WTC11 (cell line): ENCODE data around the gene GLT1D1.

ENCODE experiments used
- ELF4 ChIP-seq: sonication (generic); formaldehyde crosslinking; IDR thresholded peaks from 2 replicates; pipeline ENCODE4 v1.8.1; 2022; ENCODE audit warnings: low read depth, mild to moderate bottlenecking, moderate library complexity, missing genetic modification reagents
- FOXK1 ChIP-seq: sonication (generic); formaldehyde crosslinking; IDR thresholded peaks from 2 replicates; pipeline ENCODE4 v1.8.0; 2022; ENCODE audit warnings: mild to moderate bottlenecking, moderate library complexity, missing genetic modification reagents
- JAZF1 ChIP-seq: fragments of 250-450 bp; sonication (Bioruptor Pico); IDR thresholded peaks from 2 replicates; pipeline ENCODE4 v1.9.0; 2021; ENCODE audit warnings: moderate library complexity, mild to moderate bottlenecking, inconsistent platforms
- JUN ChIP-seq: sonication (generic); formaldehyde crosslinking; IDR thresholded peaks from 2 replicates; pipeline ENCODE4 v1.8.0; 2023; ENCODE audit warnings: mild to moderate bottlenecking, missing genetic modification reagents
- KAT7 ChIP-seq: sonication (generic); formaldehyde crosslinking; IDR thresholded peaks from 2 replicates; pipeline ENCODE4 v1.8.1; 2023; ENCODE audit warnings: missing genetic modification reagents, mild to moderate bottlenecking, borderline replicate concordance
- NFE2L1 ChIP-seq: sonication (generic); formaldehyde crosslinking; IDR thresholded peaks from 2 replicates; pipeline ENCODE4 v1.8.1; 2023; ENCODE audit warnings: missing genetic modification reagents
- NR3C1 ChIP-seq: sonication (generic); formaldehyde crosslinking; conservative IDR thresholded peaks from 2 replicates; pipeline ENCODE4 v1.8.1; 2023; ENCODE audit warnings: low read depth, mild to moderate bottlenecking, missing genetic modification reagents
- ZNF232 ChIP-seq: sonication (generic); formaldehyde crosslinking; IDR thresholded peaks from 2 replicates; pipeline ENCODE4 v1.8.0; 2022; ENCODE audit warnings: mild to moderate bottlenecking, missing genetic modification reagents
- TF ChIP-seq, protein P1 (sequence below): fragments of 200-600 bp; IDR thresholded peaks from 2 replicates; pipeline ENCODE4 v1.8.0; 2022; ENCODE audit warnings: antibody characterized with exemption
- TF ChIP-seq, protein P2 (sequence below): sonication (generic); formaldehyde crosslinking; IDR thresholded peaks from 2 replicates; pipeline ENCODE4 v1.8.1; 2023; ENCODE audit warnings: mild to moderate bottlenecking, missing genetic modification reagents, borderline replicate concordance
- TF ChIP-seq, protein P3 (sequence below): sonication (generic); formaldehyde crosslinking; IDR thresholded peaks from 2 replicates; pipeline ENCODE4 v1.8.0; 2022; ENCODE audit warnings: mild to moderate bottlenecking, missing genetic modification reagents
- TF ChIP-seq, protein P4 (sequence below): sonication (generic); formaldehyde crosslinking; IDR thresholded peaks from 2 replicates; pipeline ENCODE4 v1.8.0; 2022; ENCODE audit warnings: mild to moderate bottlenecking, missing genetic modification reagents
- TF ChIP-seq, protein P5 (sequence below): sonication (generic); formaldehyde crosslinking; IDR thresholded peaks from 2 replicates; pipeline ENCODE4 v1.8.1; 2023; ENCODE audit warnings: mild to moderate bottlenecking, moderate library complexity, missing genetic modification reagents

DNA sequence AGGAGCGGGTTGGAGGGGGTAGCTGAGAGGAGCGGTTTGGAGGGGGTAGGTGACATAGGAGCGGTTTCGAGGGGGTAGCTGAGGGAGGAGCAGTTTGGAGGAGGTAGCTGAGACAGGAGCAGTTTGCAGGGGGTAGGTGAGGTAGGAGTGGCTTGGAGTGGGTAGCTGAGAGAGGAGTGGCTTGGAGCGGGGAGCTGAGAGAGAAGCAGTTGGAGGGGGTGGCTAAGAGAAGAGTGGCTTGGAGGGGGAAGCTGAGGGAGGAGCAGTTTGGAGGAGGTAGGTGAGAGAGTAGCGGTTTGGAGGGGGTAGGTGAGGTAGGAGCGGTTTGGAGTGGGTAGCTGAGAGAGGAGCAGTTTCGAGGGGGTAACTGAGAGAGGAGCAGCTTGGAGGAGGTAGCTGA lies 152.1 kb downstream of the GLT1D1 start:
- no peak for TF ChIP-seq JUN (CRISPR knock-in tag)
- TF ChIP-seq, protein P1, sequence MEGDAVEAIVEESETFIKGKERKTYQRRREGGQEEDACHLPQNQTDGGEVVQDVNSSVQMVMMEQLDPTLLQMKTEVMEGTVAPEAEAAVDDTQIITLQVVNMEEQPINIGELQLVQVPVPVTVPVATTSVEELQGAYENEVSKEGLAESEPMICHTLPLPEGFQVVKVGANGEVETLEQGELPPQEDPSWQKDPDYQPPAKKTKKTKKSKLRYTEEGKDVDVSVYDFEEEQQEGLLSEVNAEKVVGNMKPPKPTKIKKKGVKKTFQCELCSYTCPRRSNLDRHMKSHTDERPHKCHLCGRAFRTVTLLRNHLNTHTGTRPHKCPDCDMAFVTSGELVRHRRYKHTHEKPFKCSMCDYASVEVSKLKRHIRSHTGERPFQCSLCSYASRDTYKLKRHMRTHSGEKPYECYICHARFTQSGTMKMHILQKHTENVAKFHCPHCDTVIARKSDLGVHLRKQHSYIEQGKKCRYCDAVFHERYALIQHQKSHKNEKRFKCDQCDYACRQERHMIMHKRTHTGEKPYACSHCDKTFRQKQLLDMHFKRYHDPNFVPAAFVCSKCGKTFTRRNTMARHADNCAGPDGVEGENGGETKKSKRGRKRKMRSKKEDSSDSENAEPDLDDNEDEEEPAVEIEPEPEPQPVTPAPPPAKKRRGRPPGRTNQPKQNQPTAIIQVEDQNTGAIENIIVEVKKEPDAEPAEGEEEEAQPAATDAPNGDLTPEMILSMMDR: no peak
- no peak for TF ChIP-seq FOXK1 (CRISPR knock-in tag)
- no peak for TF ChIP-seq ZNF232 (CRISPR knock-in tag)
- TF ChIP-seq, protein P2, sequence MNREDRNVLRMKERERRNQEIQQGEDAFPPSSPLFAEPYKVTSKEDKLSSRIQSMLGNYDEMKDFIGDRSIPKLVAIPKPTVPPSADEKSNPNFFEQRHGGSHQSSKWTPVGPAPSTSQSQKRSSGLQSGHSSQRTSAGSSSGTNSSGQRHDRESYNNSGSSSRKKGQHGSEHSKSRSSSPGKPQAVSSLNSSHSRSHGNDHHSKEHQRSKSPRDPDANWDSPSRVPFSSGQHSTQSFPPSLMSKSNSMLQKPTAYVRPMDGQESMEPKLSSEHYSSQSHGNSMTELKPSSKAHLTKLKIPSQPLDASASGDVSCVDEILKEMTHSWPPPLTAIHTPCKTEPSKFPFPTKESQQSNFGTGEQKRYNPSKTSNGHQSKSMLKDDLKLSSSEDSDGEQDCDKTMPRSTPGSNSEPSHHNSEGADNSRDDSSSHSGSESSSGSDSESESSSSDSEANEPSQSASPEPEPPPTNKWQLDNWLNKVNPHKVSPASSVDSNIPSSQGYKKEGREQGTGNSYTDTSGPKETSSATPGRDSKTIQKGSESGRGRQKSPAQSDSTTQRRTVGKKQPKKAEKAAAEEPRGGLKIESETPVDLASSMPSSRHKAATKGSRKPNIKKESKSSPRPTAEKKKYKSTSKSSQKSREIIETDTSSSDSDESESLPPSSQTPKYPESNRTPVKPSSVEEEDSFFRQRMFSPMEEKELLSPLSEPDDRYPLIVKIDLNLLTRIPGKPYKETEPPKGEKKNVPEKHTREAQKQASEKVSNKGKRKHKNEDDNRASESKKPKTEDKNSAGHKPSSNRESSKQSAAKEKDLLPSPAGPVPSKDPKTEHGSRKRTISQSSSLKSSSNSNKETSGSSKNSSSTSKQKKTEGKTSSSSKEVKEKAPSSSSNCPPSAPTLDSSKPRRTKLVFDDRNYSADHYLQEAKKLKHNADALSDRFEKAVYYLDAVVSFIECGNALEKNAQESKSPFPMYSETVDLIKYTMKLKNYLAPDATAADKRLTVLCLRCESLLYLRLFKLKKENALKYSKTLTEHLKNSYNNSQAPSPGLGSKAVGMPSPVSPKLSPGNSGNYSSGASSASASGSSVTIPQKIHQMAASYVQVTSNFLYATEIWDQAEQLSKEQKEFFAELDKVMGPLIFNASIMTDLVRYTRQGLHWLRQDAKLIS (CRISPR knock-in tag): no peak
- no peak for TF ChIP-seq JAZF1 (CRISPR knock-in tag)
- TF ChIP-seq NFE2L1 (CRISPR knock-in tag): no peak
- TF ChIP-seq, protein P3, sequence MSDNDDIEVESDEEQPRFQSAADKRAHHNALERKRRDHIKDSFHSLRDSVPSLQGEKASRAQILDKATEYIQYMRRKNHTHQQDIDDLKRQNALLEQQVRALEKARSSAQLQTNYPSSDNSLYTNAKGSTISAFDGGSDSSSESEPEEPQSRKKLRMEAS: no peak
- no peak for TF ChIP-seq NR3C1
- TF ChIP-seq, protein P4, sequence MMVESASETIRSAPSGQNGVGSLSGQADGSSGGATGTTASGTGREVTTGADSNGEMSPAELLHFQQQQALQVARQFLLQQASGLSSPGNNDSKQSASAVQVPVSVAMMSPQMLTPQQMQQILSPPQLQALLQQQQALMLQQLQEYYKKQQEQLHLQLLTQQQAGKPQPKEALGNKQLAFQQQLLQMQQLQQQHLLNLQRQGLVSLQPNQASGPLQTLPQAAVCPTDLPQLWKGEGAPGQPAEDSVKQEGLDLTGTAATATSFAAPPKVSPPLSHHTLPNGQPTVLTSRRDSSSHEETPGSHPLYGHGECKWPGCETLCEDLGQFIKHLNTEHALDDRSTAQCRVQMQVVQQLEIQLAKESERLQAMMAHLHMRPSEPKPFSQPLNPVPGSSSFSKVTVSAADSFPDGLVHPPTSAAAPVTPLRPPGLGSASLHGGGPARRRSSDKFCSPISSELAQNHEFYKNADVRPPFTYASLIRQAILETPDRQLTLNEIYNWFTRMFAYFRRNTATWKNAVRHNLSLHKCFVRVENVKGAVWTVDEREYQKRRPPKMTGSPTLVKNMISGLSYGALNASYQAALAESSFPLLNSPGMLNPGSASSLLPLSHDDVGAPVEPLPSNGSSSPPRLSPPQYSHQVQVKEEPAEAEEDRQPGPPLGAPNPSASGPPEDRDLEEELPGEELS (CRISPR knock-in tag): no peak
- TF ChIP-seq, protein P5, sequence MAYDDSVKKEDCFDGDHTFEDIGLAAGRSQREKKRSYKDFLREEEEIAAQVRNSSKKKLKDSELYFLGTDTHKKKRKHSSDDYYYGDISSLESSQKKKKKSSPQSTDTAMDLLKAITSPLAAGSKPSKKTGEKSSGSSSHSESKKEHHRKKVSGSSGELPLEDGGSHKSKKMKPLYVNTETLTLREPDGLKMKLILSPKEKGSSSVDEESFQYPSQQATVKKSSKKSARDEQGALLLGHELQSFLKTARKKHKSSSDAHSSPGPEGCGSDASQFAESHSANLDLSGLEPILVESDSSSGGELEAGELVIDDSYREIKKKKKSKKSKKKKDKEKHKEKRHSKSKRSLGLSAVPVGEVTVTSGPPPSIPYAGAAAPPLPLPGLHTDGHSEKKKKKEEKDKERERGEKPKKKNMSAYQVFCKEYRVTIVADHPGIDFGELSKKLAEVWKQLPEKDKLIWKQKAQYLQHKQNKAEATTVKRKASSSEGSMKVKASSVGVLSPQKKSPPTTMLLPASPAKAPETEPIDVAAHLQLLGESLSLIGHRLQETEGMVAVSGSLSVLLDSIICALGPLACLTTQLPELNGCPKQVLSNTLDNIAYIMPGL (CRISPR knock-in tag): no peak
- no peak for TF ChIP-seq KAT7 (CRISPR knock-in tag)
- TF ChIP-seq ELF4 (CRISPR knock-in tag): no peak
